GM21717 (cell line): ENCODE measurements around the gene SPIRE1.
"Not testable (repeated sequence)": the region's sequence is repeated elsewhere in the genome, so short reads cannot be mapped to it uniquely, and the experiment has no call there.

Experiments
- ATAC-seq: cut with Tn5 transposase; IDR thresholded peaks from one replicate; pipeline ENCODE4 v1.9.1; 2021; ENCODE audit warnings: mild to moderate bottlenecking, moderate library complexity; ENCODE audit not compliant: unreplicated experiment

The SPIRE1 gene

DNA sequence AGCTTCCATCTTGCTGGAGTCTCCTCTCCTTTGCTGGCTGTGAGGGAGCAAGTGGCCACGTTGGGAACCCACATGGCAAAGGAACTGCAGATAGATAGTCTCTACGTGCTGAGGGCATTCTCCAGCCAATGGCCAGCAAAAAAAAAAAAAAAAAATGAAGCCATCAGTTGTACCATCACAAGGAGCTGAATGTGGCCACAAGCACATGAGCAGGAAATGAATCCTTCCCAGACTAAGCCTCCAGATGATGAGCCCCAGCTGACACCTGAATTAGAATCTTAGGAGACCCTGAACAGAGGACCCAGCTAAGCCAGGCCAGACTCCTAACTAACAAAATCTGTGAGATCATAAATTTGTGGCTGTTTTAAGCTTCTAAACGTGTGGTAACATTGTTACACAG is 57.9 kb downstream of the SPIRE1 start:
- no peak for ATAC-seq

DNA sequence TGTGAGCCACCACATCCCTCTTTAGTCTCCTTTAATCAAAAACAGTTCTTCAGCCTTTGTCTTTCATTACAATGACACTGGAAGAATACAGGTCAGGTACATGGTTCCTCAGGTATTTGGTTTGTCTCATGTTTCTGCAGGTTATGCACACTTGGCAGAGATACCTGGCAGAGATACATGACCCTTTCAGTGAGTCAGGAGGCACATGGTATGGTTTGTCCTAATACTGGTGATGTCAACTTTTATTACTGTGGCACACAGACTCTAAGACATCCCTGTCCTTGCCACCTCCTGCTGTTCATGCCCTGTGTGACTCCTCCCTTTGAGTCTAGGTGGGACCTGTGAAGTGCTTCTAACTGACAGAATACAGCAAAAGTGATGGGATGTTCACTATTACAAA is 58.4 kb downstream of the SPIRE1 start:
- ATAC-seq, result no peak

DNA sequence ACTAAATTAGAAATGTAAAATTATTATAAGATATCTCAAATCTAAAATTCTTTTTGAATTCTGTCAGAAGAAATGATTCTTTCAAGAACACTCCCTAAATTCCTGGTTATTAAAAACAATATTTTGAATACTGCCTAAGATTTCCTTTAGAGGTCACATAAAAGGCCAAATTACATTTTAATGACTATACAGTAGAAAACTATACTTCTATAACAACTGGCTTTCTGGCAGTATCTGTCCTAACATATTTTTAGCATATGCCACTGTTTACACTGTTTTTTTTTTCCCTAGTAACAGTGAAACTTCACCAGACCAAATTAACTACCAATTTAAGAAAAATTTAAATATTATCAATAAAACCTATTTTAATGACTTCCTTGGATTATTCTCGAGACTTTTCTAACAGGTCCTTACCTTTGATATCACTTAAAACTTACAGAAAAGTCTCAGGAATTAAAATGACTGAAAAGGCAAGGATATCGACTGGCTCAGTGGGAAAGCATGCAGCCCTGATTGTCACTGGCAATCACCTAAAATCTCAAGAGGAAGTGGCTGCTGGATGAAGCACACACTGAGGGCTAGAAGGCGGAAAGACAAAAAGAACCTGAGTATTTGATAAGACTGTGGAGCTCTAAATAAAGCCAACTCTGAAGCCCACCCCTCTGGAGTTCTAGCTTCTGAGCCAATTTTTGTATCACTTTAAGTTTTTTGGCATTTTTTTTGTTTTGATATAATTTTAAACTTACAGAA is 59.6 kb downstream of the SPIRE1 start:
- no peak for ATAC-seq

DNA sequence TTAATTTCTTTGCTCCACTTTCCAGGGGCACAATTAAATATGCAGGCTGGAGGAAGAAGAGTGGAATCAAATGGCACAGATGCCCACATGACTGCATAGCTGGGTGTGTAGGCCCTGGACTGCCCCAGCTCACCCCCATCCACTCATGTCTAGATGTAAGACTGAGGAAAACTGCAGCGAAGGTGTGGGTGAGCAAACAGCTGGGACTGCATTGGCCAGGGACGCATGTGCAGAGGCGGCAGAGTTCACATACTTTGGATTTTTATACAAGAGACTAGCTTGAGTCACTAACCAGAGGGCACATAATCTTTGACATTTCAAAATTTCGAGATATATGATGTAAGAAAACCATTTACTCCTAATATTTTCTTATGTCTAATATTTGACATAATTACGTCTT is 60.1 kb downstream of the SPIRE1 start:
- ATAC-seq, result no peak

DNA sequence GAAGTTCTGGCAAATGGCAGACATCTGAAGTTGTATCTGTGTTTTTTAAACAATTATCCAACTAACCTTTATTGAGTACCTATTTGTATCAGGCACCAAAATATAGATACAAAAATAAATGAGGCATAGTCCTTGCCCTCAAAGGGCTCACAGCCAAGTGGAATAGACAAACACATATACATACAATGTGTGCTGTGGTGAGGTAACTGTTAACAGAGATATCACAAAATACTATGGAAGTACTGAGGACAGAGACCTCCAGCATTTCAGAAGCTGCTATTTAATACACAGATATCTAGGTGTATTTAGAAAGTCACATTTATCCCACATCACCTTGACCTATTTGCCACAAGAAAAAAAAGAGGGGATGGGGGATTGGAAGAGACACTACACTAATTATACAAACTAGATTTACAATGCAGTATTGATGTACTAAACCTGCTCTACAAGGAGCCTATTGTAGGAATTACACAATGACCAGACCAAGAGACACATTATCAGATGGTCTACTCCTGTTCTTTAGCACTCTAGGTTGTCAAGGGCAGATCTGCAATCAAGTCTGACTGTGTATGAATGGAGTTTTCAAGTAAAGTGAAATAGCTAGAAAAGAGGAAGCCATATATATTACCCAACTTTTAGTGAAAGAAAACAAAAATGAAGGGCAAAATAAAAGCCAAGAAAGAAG is 62.2 kb downstream of the SPIRE1 start:
- ATAC-seq, result no peak

DNA sequence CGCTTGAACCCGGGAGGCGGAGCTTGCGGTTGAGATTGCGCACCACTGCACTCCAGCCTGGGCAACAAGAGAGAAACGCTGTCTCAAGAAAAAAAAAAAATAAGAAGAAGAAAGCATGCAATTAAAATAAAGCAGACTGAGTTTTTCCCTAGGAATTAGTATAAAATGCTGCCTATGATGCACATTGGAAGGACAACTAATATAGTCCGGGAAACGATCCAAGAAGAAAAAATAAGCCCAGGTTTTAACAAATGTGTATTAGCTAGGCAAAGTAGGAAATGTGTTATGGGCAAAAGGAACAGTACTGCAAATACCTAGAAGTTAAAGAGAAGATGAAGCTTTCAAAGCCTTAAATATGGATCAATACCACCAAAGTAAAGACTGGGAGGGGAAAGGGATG is 64.0 kb downstream of the SPIRE1 start:
- ATAC-seq, result no peak

GRCh38 chr18:12592597-12593127 is 65.2 kb downstream of the SPIRE1 start:
- ATAC-seq, result no peak

DNA sequence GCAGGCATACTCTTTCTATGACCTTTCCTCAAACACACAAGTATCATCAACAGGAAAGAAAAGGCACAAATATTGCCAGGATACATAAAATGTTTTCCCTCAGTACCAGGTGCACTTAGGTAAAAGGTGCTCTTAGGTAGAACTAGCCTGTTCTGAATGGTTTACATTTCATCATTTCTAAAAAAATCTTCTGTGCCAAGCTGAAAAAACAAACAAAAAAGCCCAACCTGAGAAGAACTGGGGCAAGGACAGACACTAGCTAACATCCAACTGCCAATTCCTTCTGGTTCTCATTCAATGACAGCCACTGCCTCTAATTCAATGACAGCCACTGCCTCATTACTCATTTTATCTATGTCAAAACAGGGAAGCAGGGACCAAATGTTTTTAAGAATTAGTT is 68.5 kb downstream of the SPIRE1 start:
- ATAC-seq, result no peak

DNA sequence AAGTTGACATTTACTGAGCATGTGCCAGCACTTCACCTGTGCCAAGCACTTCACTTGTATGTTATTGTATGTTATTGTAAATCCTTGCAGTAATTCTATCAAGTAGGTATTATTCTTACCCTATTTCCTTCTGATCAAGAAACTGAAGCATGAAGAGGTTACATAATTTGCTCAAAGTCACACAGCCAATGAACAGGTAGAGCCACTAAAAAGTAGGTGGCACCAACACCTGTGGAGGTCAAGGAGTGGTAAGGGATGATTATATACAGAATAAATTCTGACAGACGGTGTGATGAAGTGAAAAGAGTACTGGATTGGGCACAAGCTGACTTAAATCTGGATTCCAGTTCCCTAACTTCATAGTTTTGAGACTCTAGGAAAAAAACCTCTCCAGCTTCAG is 71.0 kb downstream of the SPIRE1 start:
- no peak for ATAC-seq

- no peak for ATAC-seq
Measured at GRCh38 chr18:12585218-12585617, 72.7 kb downstream of the SPIRE1 start.

- no peak for ATAC-seq
Measured at GRCh38 chr18:12580630-12581342, 77.1 kb downstream of the SPIRE1 start.

DNA sequence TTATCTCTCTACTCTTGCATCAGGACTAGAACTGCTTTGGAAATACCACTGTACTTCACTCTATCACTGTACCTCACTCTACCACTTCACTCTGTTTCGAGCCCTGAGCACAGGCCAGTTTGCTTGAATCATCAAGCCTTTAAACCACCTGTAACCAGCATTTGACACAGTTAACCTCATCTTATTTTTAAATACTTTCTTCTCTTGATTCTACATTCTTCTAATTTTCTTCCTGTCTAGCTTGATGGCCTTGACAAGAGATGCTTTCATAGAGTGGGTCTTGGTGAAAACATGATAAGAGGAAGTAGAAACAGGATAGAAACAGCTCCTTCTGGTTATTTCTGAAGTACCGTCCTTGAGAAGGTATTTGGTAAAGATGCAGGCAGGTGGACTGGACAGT is 78.1 kb downstream of the SPIRE1 start:
- ATAC-seq, result no peak

- no peak for ATAC-seq
Measured at GRCh38 chr18:12577848-12578247, 80.1 kb downstream of the SPIRE1 start.

DNA sequence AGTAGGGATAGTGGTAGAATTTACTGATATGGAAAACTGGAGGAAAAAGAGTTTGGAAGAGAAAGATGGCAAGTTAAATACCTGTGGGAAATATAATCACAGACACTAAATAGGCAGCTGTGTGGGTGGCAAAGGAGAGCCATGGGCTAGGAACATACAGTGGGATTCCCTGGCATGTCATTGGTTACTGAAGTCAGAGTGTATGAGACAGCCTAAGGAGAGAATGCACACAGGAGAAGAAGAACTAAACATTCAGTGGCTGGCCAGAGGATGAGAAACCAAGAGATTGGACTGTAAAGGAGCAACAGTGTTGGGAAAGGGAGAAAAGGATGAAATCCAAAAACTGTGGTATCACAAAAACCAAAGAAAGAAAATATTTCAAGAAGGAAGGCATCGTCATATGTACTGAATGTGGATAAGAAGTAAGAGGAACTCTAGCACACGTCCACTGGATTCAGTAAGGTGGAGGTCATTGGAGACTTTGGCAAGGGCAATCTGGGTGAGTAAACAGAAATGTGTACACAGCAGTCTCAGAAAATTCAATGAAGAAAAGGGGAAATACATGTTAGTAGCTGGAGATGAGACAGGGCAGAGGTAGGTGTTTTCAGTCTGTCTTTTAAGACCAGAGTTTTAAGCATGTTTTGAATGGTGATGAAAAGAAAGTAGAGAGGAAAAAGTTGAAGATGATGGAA is 83.3 kb downstream of the SPIRE1 start:
- ATAC-seq, result no peak

GRCh38 chr18:12571630-12572029 is 86.3 kb downstream of the SPIRE1 start:
- no peak for ATAC-seq

DNA sequence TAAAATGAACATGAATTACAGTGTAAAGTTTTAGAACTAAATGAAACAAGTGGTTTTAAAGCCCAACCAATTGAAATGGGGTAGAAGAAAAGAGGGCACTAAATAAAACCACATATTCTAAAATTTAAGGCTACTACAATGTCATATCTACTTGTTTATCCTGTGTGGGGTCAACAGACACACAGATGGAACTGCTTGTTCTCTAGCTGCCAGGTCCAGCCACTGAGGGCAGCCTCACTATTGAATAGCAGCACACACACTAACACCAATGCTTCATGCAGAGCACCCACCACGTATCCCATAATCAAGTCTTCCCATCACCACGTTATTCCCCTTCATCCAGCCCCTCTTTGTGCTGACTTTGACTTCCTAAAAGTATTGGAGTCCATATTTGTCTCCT is 88.1 kb downstream of the SPIRE1 start:
- no peak for ATAC-seq

GRCh38 chr18:12567849-12568248 is 90.1 kb downstream of the SPIRE1 start:
- no peak for ATAC-seq

DNA sequence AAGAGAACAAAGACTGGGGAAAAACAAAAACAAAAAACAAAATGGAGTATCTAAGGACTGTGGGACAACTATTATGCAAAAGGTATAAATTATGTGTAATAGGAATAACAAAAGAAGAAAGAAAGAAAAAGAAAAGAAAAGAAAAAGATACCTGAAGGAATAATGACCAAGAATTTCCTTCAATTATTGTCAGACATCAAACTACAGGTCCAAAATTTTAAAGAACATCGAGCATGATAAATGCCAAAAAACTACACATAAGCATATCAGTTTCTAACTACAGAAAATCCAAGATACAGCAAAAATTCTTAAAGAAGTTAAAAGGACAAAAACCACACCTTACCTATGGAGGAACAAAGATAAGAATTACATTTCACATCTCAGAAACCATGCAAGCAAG is 93.0 kb downstream of the SPIRE1 start:
- ATAC-seq, result no peak

DNA sequence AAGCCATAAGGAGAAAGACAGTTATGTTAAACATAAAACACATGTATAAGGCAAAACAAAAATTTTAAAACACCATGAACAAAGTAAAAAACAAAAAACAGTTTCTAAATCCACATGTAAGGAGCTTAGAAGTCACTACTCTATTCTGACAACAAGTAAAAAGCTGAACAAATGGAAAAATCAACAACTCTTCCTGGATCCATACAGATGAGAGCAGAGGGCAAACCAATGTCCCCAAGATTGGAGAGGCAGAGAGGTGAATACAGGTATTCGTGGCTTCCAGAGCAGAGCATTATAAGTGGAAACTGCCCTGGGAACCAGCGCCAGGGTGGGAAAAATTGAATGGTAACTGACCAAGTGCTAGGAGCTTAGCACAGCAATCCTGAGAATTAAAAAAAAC is 93.5 kb downstream of the SPIRE1 start:
- no peak for ATAC-seq

GRCh38 chr18:12560600-12560999 is 97.3 kb downstream of the SPIRE1 start:
- ATAC-seq, result not testable (repeated sequence)

- no peak for ATAC-seq
Measured at GRCh38 chr18:12559319-12559718, 98.6 kb downstream of the SPIRE1 start.
